ENCODE data around the gene GARNL3.

The GARNL3 gene

GRCh38 chr9:127388037-127388855 lies 123.7 kb downstream of the GARNL3 start:
- 0 out of 2 replicates have a peak overlapping the region, but pooled peaks have one; percentile 8 for H3K4me3 ChIP-seq (ENCODE audit: low read depth, low read length)
- H3K4me1 ChIP-seq (ENCODE audit: control insufficient read depth, insufficient read depth, low read length, unreplicated experiment) = peaks cover 14% of the 10 kb centered on the region
- H3K79me2 ChIP-seq (ENCODE audit: control insufficient read depth, insufficient read depth, low read length, unreplicated experiment) = no peaks in the 10 kb centered on the region
- H3K27ac ChIP-seq (ENCODE audit: low read depth, low read length) = peak overlapping the region; percentile 42; the same call in 1 of the 2 replicates
- no peaks in the 10 kb centered on the region for H3K36me3 ChIP-seq (ENCODE audit: insufficient read depth, low read length)
- H3K27me3 ChIP-seq (ENCODE audit: insufficient read depth, low read length) = peaks cover 28% of the 10 kb centered on the region
- H2AFZ ChIP-seq (ENCODE audit: low read length, unreplicated experiment) = peak overlapping the region; percentile 57

GRCh38 chr9:127388856-127389238 lies 124.3 kb downstream of the GARNL3 start:
- no peaks in the 10 kb centered on the region for H3K79me2 ChIP-seq (ENCODE audit: control insufficient read depth, insufficient read depth, low read length, unreplicated experiment)
- peaks cover 22% of the 10 kb centered on the region for H3K27me3 ChIP-seq (ENCODE audit: insufficient read depth, low read length)
- H3K4me3 ChIP-seq (ENCODE audit: low read depth, low read length) = 0 out of 2 replicates have a peak overlapping the region, but pooled peaks have one; percentile 8
- peak overlapping the region; percentile 57 for H2AFZ ChIP-seq (ENCODE audit: low read length, unreplicated experiment)
- peak overlapping the region; percentile 42; the same call in 1 of the 2 replicates for H3K27ac ChIP-seq (ENCODE audit: low read depth, low read length)
- H3K4me1 ChIP-seq (ENCODE audit: control insufficient read depth, insufficient read depth, low read length, unreplicated experiment) = peaks cover 14% of the 10 kb centered on the region
- no peaks in the 10 kb centered on the region for H3K36me3 ChIP-seq (ENCODE audit: insufficient read depth, low read length)

GRCh38 chr9:127389381-127390247 lies 125.0 kb downstream of the GARNL3 start:
- Histone ChIP-seq H2AFZ (ENCODE audit: low read length, unreplicated experiment) (no peak overlapping the region), H3K27me3 (ENCODE audit: insufficient read depth, low read length) (peaks cover 14% of the 10 kb centered on the region), H3K4me3 (ENCODE audit: low read depth, low read length) (no peak overlapping the region), H3K4me1 (ENCODE audit: control insufficient read depth, insufficient read depth, low read length, unreplicated experiment) (peaks cover 14% of the 10 kb centered on the region), H3K79me2 (ENCODE audit: control insufficient read depth, insufficient read depth, low read length, unreplicated experiment) (no peaks in the 10 kb centered on the region), H3K27ac (ENCODE audit: low read depth, low read length) (no peak overlapping the region), H3K36me3 (ENCODE audit: insufficient read depth, low read length) (no peaks in the 10 kb centered on the region)

GRCh38 chr9:127390248-127390545 lies 125.6 kb downstream of the GARNL3 start:
- Histone ChIP-seq H2AFZ (ENCODE audit: low read length, unreplicated experiment) (no peak overlapping the region), H3K79me2 (ENCODE audit: control insufficient read depth, insufficient read depth, low read length, unreplicated experiment) (no peaks in the 10 kb centered on the region), H3K27ac (ENCODE audit: low read depth, low read length) (no peak overlapping the region), H3K27me3 (ENCODE audit: insufficient read depth, low read length) (peaks cover 11% of the 10 kb centered on the region; the same call in 1 of the 2 replicates), H3K36me3 (ENCODE audit: insufficient read depth, low read length) (no peaks in the 10 kb centered on the region), H3K4me1 (ENCODE audit: control insufficient read depth, insufficient read depth, low read length, unreplicated experiment) (peaks cover 14% of the 10 kb centered on the region), H3K4me3 (ENCODE audit: low read depth, low read length) (no peak overlapping the region)

GRCh38 chr9:127390563-127390962 lies 126.0 kb downstream of the GARNL3 start:
- Histone ChIP-seq H3K27me3 (ENCODE audit: insufficient read depth, low read length) (peaks cover 8% of the 10 kb centered on the region; the same call in 1 of the 2 replicates), H3K4me1 (ENCODE audit: control insufficient read depth, insufficient read depth, low read length, unreplicated experiment) (peaks cover 14% of the 10 kb centered on the region), H3K4me3 (ENCODE audit: low read depth, low read length) (no peak overlapping the region), H3K36me3 (ENCODE audit: insufficient read depth, low read length) (no peaks in the 10 kb centered on the region), H2AFZ (ENCODE audit: low read length, unreplicated experiment) (no peak overlapping the region), H3K79me2 (ENCODE audit: control insufficient read depth, insufficient read depth, low read length, unreplicated experiment) (no peaks in the 10 kb centered on the region), H3K27ac (ENCODE audit: low read depth, low read length) (no peak overlapping the region)

GRCh38 chr9:127392166-127392565 lies 127.6 kb downstream of the GARNL3 start:
- Histone ChIP-seq H2AFZ (ENCODE audit: low read length, unreplicated experiment) (no peak overlapping the region), H3K27ac (ENCODE audit: low read depth, low read length) (no peak overlapping the region), H3K4me1 (ENCODE audit: control insufficient read depth, insufficient read depth, low read length, unreplicated experiment) (peaks cover 14% of the 10 kb centered on the region), H3K27me3 (ENCODE audit: insufficient read depth, low read length) (no peaks in the 10 kb centered on the region; the same call in 1 of the 2 replicates), H3K36me3 (ENCODE audit: insufficient read depth, low read length) (no peaks in the 10 kb centered on the region), H3K4me3 (ENCODE audit: low read depth, low read length) (no peak overlapping the region), H3K79me2 (ENCODE audit: control insufficient read depth, insufficient read depth, low read length, unreplicated experiment) (no peaks in the 10 kb centered on the region)

- H3K4me3 ChIP-seq (ENCODE audit: low read depth, low read length) = no peak overlapping the region
- H3K4me1 ChIP-seq (ENCODE audit: control insufficient read depth, insufficient read depth, low read length, unreplicated experiment) = peaks cover 12% of the 10 kb centered on the region
- no peaks in the 10 kb centered on the region; the same call in 1 of the 2 replicates for H3K27me3 ChIP-seq (ENCODE audit: insufficient read depth, low read length)
- no peak overlapping the region for H3K27ac ChIP-seq (ENCODE audit: low read depth, low read length)
- no peaks in the 10 kb centered on the region for H3K36me3 ChIP-seq (ENCODE audit: insufficient read depth, low read length)
- no peak overlapping the region for H2AFZ ChIP-seq (ENCODE audit: low read length, unreplicated experiment)
- no peaks in the 10 kb centered on the region for H3K79me2 ChIP-seq (ENCODE audit: control insufficient read depth, insufficient read depth, low read length, unreplicated experiment)
These were observed 128.4 kb downstream of the GARNL3 start for GRCh38 chr9:127392976-127393375.

GRCh38 chr9:127393645-127394044 lies 129.1 kb downstream of the GARNL3 start:
- Histone ChIP-seq H3K27ac (ENCODE audit: low read depth, low read length) (no peak overlapping the region), H3K36me3 (ENCODE audit: insufficient read depth, low read length) (no peaks in the 10 kb centered on the region), H3K27me3 (ENCODE audit: insufficient read depth, low read length) (no peaks in the 10 kb centered on the region; the same call in 1 of the 2 replicates), H3K4me3 (ENCODE audit: low read depth, low read length) (no peak overlapping the region), H2AFZ (ENCODE audit: low read length, unreplicated experiment) (no peak overlapping the region), H3K4me1 (ENCODE audit: control insufficient read depth, insufficient read depth, low read length, unreplicated experiment) (peaks cover 7% of the 10 kb centered on the region), H3K79me2 (ENCODE audit: control insufficient read depth, insufficient read depth, low read length, unreplicated experiment) (no peaks in the 10 kb centered on the region)

GRCh38 chr9:127395497-127396252 lies 131.1 kb downstream of the GARNL3 start:
- Histone ChIP-seq H3K36me3 (ENCODE audit: insufficient read depth, low read length) (no peaks in the 10 kb centered on the region), H3K79me2 (ENCODE audit: control insufficient read depth, insufficient read depth, low read length, unreplicated experiment) (no peaks in the 10 kb centered on the region), H3K4me3 (ENCODE audit: low read depth, low read length) (peak overlapping the region; percentile 94; the same call in 1 of the 2 replicates), H3K4me1 (ENCODE audit: control insufficient read depth, insufficient read depth, low read length, unreplicated experiment) (no peaks in the 10 kb centered on the region), H2AFZ (ENCODE audit: low read length, unreplicated experiment) (no peak overlapping the region), H3K27me3 (ENCODE audit: insufficient read depth, low read length) (no peaks in the 10 kb centered on the region; the same call in 1 of the 2 replicates), H3K27ac (ENCODE audit: low read depth, low read length) (no peak overlapping the region)

- Histone ChIP-seq H3K79me2 (ENCODE audit: control insufficient read depth, insufficient read depth, low read length, unreplicated experiment) (no peaks in the 10 kb centered on the region), H3K4me3 (ENCODE audit: low read depth, low read length) (peak overlapping the region; percentile 94), H3K27ac (ENCODE audit: low read depth, low read length) (no peak overlapping the region), H3K27me3 (ENCODE audit: insufficient read depth, low read length) (no peaks in the 10 kb centered on the region; the same call in 1 of the 2 replicates), H3K36me3 (ENCODE audit: insufficient read depth, low read length) (no peaks in the 10 kb centered on the region), H3K4me1 (ENCODE audit: control insufficient read depth, insufficient read depth, low read length, unreplicated experiment) (no peaks in the 10 kb centered on the region), H2AFZ (ENCODE audit: low read length, unreplicated experiment) (peak overlapping the region; percentile 85)
These were observed 131.8 kb downstream of the GARNL3 start for GRCh38 chr9:127396253-127396807.

Data from ACC112 (cell line).